Measurements from ENCODE around the gene FOSL2.

The FOSL2 gene

GRCh38 chr2:28408764-28409599 is 16.3 kb downstream of the FOSL2 start:
- Histone ChIP-seq H3K27ac (ENCODE audit: low read length) (peak overlapping the region; percentile 15), H3K27me3 (ENCODE audit: low read depth, low read length) (no peaks in the 10 kb centered on the region), H3K4me3 (ENCODE audit: low read depth in 1 of 2, low read length in 2 of 2) (no peak overlapping the region), H3K4me1 (ENCODE audit: control insufficient read depth in 1 of 2, insufficient read depth in 2 of 2, low read length in 2 of 2) (peaks cover 10 to 34% of the 10 kb centered on the region in 2 donors), H3K9me3 (ENCODE audit: control insufficient read depth in 1 of 2, low read length in 2 of 2) (no peaks in the 10 kb centered on the region), H3K36me3 (ENCODE audit: control insufficient read depth in 1 of 2, insufficient read depth in 2 of 2, low read length in 2 of 2) (peaks cover 93 to 100% of the 10 kb centered on the region in 2 donors)

GRCh38 chr2:28411166-28411755 is 18.6 kb downstream of the FOSL2 start:
- Histone ChIP-seq H3K36me3 (ENCODE audit: control insufficient read depth in 1 of 2, insufficient read depth in 2 of 2, low read length in 2 of 2) (peaks cover 91 to 98% of the 10 kb centered on the region in 2 donors), H3K9me3 (ENCODE audit: control insufficient read depth in 1 of 2, low read length in 2 of 2) (no peaks in the 10 kb centered on the region), H3K27ac (ENCODE audit: low read length) (no peak overlapping the region), H3K4me1 (ENCODE audit: control insufficient read depth in 1 of 2, insufficient read depth in 2 of 2, low read length in 2 of 2) (peaks cover 10 to 41% of the 10 kb centered on the region in 2 donors), H3K4me3 (ENCODE audit: low read depth in 1 of 2, low read length in 2 of 2) (no peak overlapping the region), H3K27me3 (ENCODE audit: low read depth, low read length) (no peaks in the 10 kb centered on the region)

GRCh38 chr2:28411956-28412609 is 19.4 kb downstream of the FOSL2 start:
- H3K27ac ChIP-seq (ENCODE audit: low read length), result no peak overlapping the region
- no peaks in the 10 kb centered on the region for H3K27me3 ChIP-seq (ENCODE audit: low read depth, low read length)
- peaks cover 82 to 90% of the 10 kb centered on the region in 2 donors for H3K36me3 ChIP-seq (ENCODE audit: control insufficient read depth in 1 of 2, insufficient read depth in 2 of 2, low read length in 2 of 2)

GRCh38 chr2:28412625-28413151 is 20.0 kb downstream of the FOSL2 start:
- peaks cover 76 to 88% of the 10 kb centered on the region in 2 donors for H3K36me3 ChIP-seq (ENCODE audit: control insufficient read depth in 1 of 2, insufficient read depth in 2 of 2, low read length in 2 of 2)
- H3K27ac ChIP-seq (ENCODE audit: low read length), result no peak overlapping the region
- H3K27me3 ChIP-seq (ENCODE audit: low read depth, low read length), result no peaks in the 10 kb centered on the region
- no peak overlapping the region for H3K4me3 ChIP-seq (ENCODE audit: low read depth in 1 of 2, low read length in 2 of 2)
- peaks cover 0 to 27% of the 10 kb centered on the region in 2 donors for H3K4me1 ChIP-seq (ENCODE audit: control insufficient read depth in 1 of 2, insufficient read depth in 2 of 2, low read length in 2 of 2)
- no peaks in the 10 kb centered on the region for H3K9me3 ChIP-seq (ENCODE audit: control insufficient read depth in 1 of 2, low read length in 2 of 2)

More at GRCh38 chr2:28411956-28412609, 19.4 kb downstream of the FOSL2 start:
- H3K4me3 ChIP-seq (ENCODE audit: low read depth in 1 of 2, low read length in 2 of 2), result no peak overlapping the region
- peaks cover 6 to 33% of the 10 kb centered on the region in 2 donors for H3K4me1 ChIP-seq (ENCODE audit: control insufficient read depth in 1 of 2, insufficient read depth in 2 of 2, low read length in 2 of 2)
- H3K9me3 ChIP-seq (ENCODE audit: control insufficient read depth in 1 of 2, low read length in 2 of 2), result no peaks in the 10 kb centered on the region

GRCh38 chr2:28413152-28413898 is 20.7 kb downstream of the FOSL2 start:
- H3K36me3 ChIP-seq (ENCODE audit: control insufficient read depth in 1 of 2, insufficient read depth in 2 of 2, low read length in 2 of 2), result peaks cover 70 to 81% of the 10 kb centered on the region in 2 donors
- no peaks in the 10 kb centered on the region for H3K9me3 ChIP-seq (ENCODE audit: control insufficient read depth in 1 of 2, low read length in 2 of 2)
- H3K4me1 ChIP-seq (ENCODE audit: control insufficient read depth in 1 of 2, insufficient read depth in 2 of 2, low read length in 2 of 2), result peaks cover 0 to 27% of the 10 kb centered on the region in 2 donors
- H3K27me3 ChIP-seq (ENCODE audit: low read depth, low read length), result no peaks in the 10 kb centered on the region
- no peak overlapping the region for H3K4me3 ChIP-seq (ENCODE audit: low read depth in 1 of 2, low read length in 2 of 2)
- H3K27ac ChIP-seq (ENCODE audit: low read length), result no peak overlapping the region

- Histone ChIP-seq H3K9me3 (ENCODE audit: control insufficient read depth in 1 of 2, low read length in 2 of 2) (no peaks in the 10 kb centered on the region), H3K27ac (ENCODE audit: low read length) (no peak overlapping the region), H3K27me3 (ENCODE audit: low read depth, low read length) (no peaks in the 10 kb centered on the region), H3K36me3 (ENCODE audit: control insufficient read depth in 1 of 2, insufficient read depth in 2 of 2, low read length in 2 of 2) (peaks cover 65 to 76% of the 10 kb centered on the region in 2 donors), H3K4me1 (ENCODE audit: control insufficient read depth in 1 of 2, insufficient read depth in 2 of 2, low read length in 2 of 2) (peaks cover 0 to 27% of the 10 kb centered on the region in 2 donors), H3K4me3 (ENCODE audit: low read depth in 1 of 2, low read length in 2 of 2) (no peak overlapping the region)
These were observed 21.2 kb downstream of the FOSL2 start for GRCh38 chr2:28413899-28414295.

GRCh38 chr2:28414583-28414982 is 21.9 kb downstream of the FOSL2 start:
- Histone ChIP-seq H3K27ac (ENCODE audit: low read length) (no peak overlapping the region), H3K4me1 (ENCODE audit: control insufficient read depth in 1 of 2, insufficient read depth in 2 of 2, low read length in 2 of 2) (peaks cover 0 to 27% of the 10 kb centered on the region in 2 donors), H3K4me3 (ENCODE audit: low read depth in 1 of 2, low read length in 2 of 2) (no peak overlapping the region), H3K36me3 (ENCODE audit: control insufficient read depth in 1 of 2, insufficient read depth in 2 of 2, low read length in 2 of 2) (peaks cover 61 to 69% of the 10 kb centered on the region in 2 donors), H3K27me3 (ENCODE audit: low read depth, low read length) (no peaks in the 10 kb centered on the region), H3K9me3 (ENCODE audit: control insufficient read depth in 1 of 2, low read length in 2 of 2) (no peaks in the 10 kb centered on the region)

GRCh38 chr2:28415010-28415409 is 22.4 kb downstream of the FOSL2 start:
- H3K36me3 ChIP-seq (ENCODE audit: control insufficient read depth in 1 of 2, insufficient read depth in 2 of 2, low read length in 2 of 2), result peaks cover 58 to 65% of the 10 kb centered on the region in 2 donors
- no peaks in the 10 kb centered on the region for H3K9me3 ChIP-seq (ENCODE audit: control insufficient read depth in 1 of 2, low read length in 2 of 2)
- peaks cover 0 to 27% of the 10 kb centered on the region in 2 donors for H3K4me1 ChIP-seq (ENCODE audit: control insufficient read depth in 1 of 2, insufficient read depth in 2 of 2, low read length in 2 of 2)
- H3K27me3 ChIP-seq (ENCODE audit: low read depth, low read length), result no peaks in the 10 kb centered on the region
- H3K27ac ChIP-seq (ENCODE audit: low read length), result no peak overlapping the region
- H3K4me3 ChIP-seq (ENCODE audit: low read depth in 1 of 2, low read length in 2 of 2), result no peak overlapping the region

GRCh38 chr2:28415715-28416114 is 23.1 kb downstream of the FOSL2 start:
- no peak overlapping the region for H3K27ac ChIP-seq (ENCODE audit: low read length)
- peaks cover 51 to 58% of the 10 kb centered on the region in 2 donors for H3K36me3 ChIP-seq (ENCODE audit: control insufficient read depth in 1 of 2, insufficient read depth in 2 of 2, low read length in 2 of 2)

GRCh38 chr2:28419003-28419402 is 26.3 kb downstream of the FOSL2 start:
- peaks cover 22 to 25% of the 10 kb centered on the region in 2 donors for H3K36me3 ChIP-seq (ENCODE audit: control insufficient read depth in 1 of 2, insufficient read depth in 2 of 2, low read length in 2 of 2)
- peaks cover 0 to 7% of the 10 kb centered on the region in 2 donors for H3K4me1 ChIP-seq (ENCODE audit: control insufficient read depth in 1 of 2, insufficient read depth in 2 of 2, low read length in 2 of 2)
- H3K9me3 ChIP-seq (ENCODE audit: control insufficient read depth in 1 of 2, low read length in 2 of 2), result no peaks in the 10 kb centered on the region
- no peaks in the 10 kb centered on the region for H3K27me3 ChIP-seq (ENCODE audit: low read depth, low read length)
- no peak overlapping the region for H3K27ac ChIP-seq (ENCODE audit: low read length)
- no peak overlapping the region for H3K4me3 ChIP-seq (ENCODE audit: low read depth in 1 of 2, low read length in 2 of 2)

More at GRCh38 chr2:28415715-28416114, 23.1 kb downstream of the FOSL2 start:
- Histone ChIP-seq H3K27me3 (ENCODE audit: low read depth, low read length) (no peaks in the 10 kb centered on the region), H3K4me3 (ENCODE audit: low read depth in 1 of 2, low read length in 2 of 2) (no peak overlapping the region), H3K9me3 (ENCODE audit: control insufficient read depth in 1 of 2, low read length in 2 of 2) (no peaks in the 10 kb centered on the region), H3K4me1 (ENCODE audit: control insufficient read depth in 1 of 2, insufficient read depth in 2 of 2, low read length in 2 of 2) (peaks cover 0 to 27% of the 10 kb centered on the region in 2 donors)
